Activated T-cell treated with anti-CD3 and anti-CD28 coated beads, Interleukin-2, amount 50 U/mL, for 72 hours (primary cell): ENCODE measurements around the gene OTUB2. TPM values are rescaled to one million over a fixed set of nuclear protein-coding genes. Genes with fewer than 3 reads are reported as not detected.

ENCODE experiments used
- ATAC-seq, 2 donors: fragments of 150-1000 bp; cut with Tn5 transposase; replicated peaks in 1 of 2; 2 replicates each; pipeline ENCODE4 v1.10.0; 2021; ENCODE audit warnings: moderate library complexity in 2 of 2, mild to moderate bottlenecking in 1 of 2
- DNase-seq, 2 donors: peaks; one replicate each; pipeline ENCODE4 v3.0.0; 2021 to 2022; ENCODE audit warnings: mixed read lengths in 1 of 2
- H3K27ac Mint-ChIP-seq: one replicate; pipeline ENCODE4 v1.8.0; 2022; ENCODE audit warnings: mild to moderate bottlenecking, moderate library complexity, mixed read lengths
- H3K27me3 Mint-ChIP-seq: one replicate; pipeline ENCODE4 v1.8.0; 2022; ENCODE audit warnings: low read depth, mixed read lengths
- H3K36me3 Mint-ChIP-seq, 2 donors: one replicate each; pipeline ENCODE4 v1.8.0; 2022; ENCODE audit warnings: mixed read lengths in 2 of 2, mild to moderate bottlenecking in 1 of 2; ENCODE audit not compliant: insufficient read depth in 2 of 2
- H3K4me1 Mint-ChIP-seq: one replicate; pipeline ENCODE4 v1.8.0; 2022; ENCODE audit warnings: low read depth, mixed read lengths
- H3K4me3 Mint-ChIP-seq, 2 donors: one replicate each; pipeline ENCODE4 v1.8.0; 2022; ENCODE audit warnings: mild to moderate bottlenecking in 2 of 2, mixed read lengths in 2 of 2, moderate library complexity in 2 of 2
- H3K9me3 Mint-ChIP-seq, 2 donors: one replicate each; pipeline ENCODE4 v1.8.0; 2022; ENCODE audit warnings: mixed read lengths in 2 of 2
- total RNA-seq, 2 donors: library from RNA; stranded (reverse); gene quantifications; one replicate each; pipeline ENCODE4 v1.2.3, GENCODE V29; 2022

Gene OTUB2
- total RNA-seq, 2 donors from 2014 or later, result 1.9 to 2.1 TPM

DNA sequence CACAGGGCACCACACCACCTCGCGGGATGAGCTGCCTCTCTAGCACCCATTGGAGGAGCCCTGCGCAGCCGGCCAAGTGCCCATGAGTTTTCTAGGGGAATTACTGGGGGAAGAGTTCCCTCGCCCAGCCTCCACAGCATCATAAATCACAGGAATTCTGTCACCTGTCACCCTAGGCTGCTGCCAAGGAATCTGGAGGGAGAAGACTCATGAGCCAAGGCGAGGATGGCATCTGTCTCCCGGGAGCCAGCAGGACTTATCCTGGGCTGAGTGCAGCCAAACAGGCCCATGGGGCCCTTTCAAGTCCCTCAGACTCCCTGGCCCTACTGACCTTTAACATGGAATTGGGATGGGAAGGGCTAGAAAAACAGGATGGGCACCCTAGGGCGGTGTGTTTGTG lies 7.8 kb upstream of the OTUB2 start:
- Mint-ChIP-seq H3K4me3 (no peak overlapping the region), H3K27me3 (no peaks in the 10 kb centered on the region), H3K36me3 (no peaks in the 10 kb centered on the region), H3K4me1 (peaks cover 34% of the 10 kb centered on the region), H3K27ac (no peak overlapping the region), H3K9me3 (no peaks in the 10 kb centered on the region)
- no peak for DNase-seq
- ATAC-seq, result no peak

DNA sequence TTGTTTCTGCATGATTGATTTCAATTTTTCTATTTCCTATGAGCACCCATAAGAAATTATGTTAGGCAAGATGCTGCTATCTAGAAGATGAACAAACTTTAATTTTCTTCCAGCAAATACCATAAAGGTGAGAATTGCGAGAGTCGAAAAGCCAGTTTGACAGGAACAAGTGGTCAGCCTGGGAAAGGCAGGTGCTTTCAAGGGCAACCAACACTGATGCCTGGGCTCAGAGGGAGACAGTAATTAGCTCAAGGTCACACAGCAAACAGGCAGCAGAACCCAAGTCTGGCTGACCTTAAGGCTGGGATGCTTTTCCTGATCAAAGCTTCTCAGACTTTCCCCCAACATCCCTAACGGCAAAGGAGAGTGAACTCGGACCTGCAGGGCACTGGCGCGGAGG lies 6.8 kb upstream of the OTUB2 start:
- no peaks in the 10 kb centered on the region for H3K36me3 Mint-ChIP-seq
- H3K4me1 Mint-ChIP-seq, result peaks cover 40% of the 10 kb centered on the region
- ATAC-seq, result no peak
- H3K9me3 Mint-ChIP-seq, result no peaks in the 10 kb centered on the region
- no peak overlapping the region for H3K27ac Mint-ChIP-seq
- no peak overlapping the region for H3K4me3 Mint-ChIP-seq
- no peak for DNase-seq
- no peaks in the 10 kb centered on the region for H3K27me3 Mint-ChIP-seq

DNA sequence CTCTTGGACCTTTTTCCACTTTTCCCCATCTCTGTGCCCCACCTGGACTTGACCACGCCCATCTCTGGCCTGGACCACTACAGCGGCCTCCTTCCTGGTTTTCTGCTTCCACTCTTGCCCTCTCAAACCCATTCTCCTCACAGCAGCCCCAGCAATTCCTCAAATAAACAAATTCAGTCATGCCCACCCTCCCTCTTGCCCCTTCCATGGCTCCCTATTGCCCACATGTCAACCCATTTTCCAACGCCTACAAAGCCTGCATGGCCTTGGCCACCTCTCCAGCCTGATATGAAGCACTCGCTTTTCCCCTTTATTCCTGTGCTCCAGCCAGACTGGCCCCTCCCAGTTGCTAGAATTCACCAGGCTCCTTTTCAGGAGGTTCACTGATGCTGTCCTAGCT lies 5.9 kb upstream of the OTUB2 start:
- Mint-ChIP-seq H3K9me3 (no peaks in the 10 kb centered on the region), H3K4me3 (no peak overlapping the region), H3K36me3 (no peaks in the 10 kb centered on the region), H3K27ac (no peak overlapping the region), H3K4me1 (peaks cover 40% of the 10 kb centered on the region), H3K27me3 (no peaks in the 10 kb centered on the region)
- no peak for ATAC-seq
- DNase-seq, result no peak

DNA sequence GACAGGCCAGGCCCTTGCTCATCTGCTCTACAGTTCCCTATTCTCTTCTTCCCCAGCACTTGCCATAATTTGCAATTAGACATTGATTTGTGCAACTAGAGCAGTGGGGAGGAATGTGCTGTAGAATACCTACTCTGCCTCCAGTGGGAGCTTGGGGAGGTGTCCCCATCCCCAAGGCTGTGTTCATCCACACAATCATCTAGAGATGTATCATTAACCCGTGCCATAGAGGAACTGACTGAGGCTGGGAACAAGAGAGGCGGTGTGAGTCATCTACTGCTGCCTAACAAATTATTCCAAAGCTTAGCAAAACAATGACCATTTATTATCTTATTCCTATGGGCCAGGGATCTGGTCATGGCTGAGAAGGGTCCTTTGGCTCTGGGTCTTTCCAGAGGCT lies 5.1 kb upstream of the OTUB2 start:
- Mint-ChIP-seq H3K4me1 (peaks cover 45% of the 10 kb centered on the region), H3K27me3 (no peaks in the 10 kb centered on the region), H3K4me3 (peak overlapping the region in 1 of 2 donors; percentile 52), H3K9me3 (no peaks in the 10 kb centered on the region), H3K27ac (peak overlapping the region; percentile 18), H3K36me3 (no peaks in the 10 kb centered on the region)
- ATAC-seq (peak in 1 of 2 donors; percentile 21), DNase-seq (no peak)

DNA sequence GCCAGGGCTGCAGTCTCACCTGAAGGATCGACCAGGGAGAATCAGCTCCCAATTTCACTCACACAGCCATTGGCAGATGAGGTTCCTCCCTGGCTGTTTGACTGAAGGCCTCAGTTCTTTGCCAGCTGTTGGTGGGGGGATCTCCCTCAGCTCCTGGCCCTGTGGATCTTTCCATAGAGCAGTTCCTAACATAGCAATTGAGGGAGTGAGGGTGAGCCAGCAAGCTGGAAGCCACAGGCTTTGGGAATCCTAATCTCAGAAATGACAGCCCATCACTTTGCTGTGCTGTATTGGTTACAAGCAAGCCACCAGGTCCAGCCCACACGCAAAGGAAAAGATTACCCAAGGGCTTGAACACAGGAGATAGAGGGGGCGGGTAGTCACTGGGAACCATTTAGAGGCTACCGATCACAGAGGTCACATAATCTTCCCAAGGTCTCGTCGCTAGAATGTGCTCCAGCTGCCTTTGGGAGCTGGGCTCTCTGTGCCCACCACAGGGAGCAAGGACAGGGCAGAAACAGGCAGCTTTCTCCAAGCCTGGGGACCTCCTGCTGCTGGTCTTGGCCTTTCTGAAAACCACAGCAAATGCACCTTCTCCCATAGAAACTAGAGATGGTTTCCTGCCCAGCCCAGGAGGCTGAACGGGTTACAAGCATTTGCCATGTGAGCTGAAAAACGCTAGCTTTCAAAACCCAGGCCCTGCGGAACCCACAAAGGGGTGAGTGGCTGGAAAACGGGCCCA lies 4.6 kb upstream of the OTUB2 start:
- DNase-seq (peak; percentile 30 to 40), ATAC-seq (peak; percentile 27 to 33)
- peaks cover 46% of the 10 kb centered on the region for H3K4me1 Mint-ChIP-seq
- no peaks in the 10 kb centered on the region for H3K36me3 Mint-ChIP-seq
- peak overlapping the region; percentile 12 to 52 for H3K4me3 Mint-ChIP-seq
- no peaks in the 10 kb centered on the region for H3K9me3 Mint-ChIP-seq
- H3K27me3 Mint-ChIP-seq, result no peaks in the 10 kb centered on the region
- no peak overlapping the region for H3K27ac Mint-ChIP-seq

DNA sequence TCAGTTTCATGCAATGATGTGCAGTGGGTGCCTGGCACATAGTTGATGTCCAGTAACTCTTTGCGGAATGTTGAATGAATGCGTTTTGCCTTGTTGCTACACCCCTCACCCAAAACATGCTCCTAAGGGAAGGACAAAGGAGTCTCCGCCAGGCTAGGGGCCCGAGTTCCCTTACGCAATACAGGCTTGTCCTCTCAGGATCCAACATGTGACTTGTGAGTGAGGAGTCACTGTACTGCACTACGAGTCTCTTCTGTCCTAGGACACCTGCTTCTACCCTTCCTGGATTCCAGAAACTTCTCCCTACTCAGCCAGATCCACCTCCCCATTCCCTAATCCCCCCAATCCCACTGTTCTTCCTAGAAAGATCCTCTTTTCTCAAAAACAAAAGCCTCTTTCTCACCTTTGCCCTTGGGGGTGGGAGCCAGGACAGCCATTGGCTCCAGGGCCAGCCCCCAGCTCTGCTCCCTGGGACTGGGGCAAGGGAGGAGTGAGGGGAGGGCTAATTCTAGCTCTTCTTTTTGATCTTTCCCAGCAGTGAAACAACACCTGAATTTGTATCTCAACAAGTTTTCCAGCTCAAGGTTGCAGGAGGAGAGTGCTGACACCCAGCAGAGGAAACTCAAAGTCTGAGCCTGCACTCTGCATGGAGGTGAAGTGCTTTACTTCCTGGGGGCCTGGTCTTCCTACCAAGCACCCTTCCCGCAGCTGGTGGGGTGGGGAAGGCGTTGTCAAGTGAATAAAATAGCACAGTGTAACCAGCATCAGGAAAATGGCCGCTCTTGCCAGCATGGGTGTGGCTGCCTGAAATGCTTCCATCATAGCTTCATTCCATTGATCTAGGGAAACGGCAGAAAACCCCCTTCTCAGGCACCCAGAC lies 3.4 kb upstream of the OTUB2 start:
- DNase-seq (no peak), ATAC-seq (no peak)
- Mint-ChIP-seq H3K27me3 (no peaks in the 10 kb centered on the region), H3K27ac (no peak overlapping the region), H3K9me3 (no peaks in the 10 kb centered on the region), H3K36me3 (no peaks in the 10 kb centered on the region), H3K4me1 (peaks cover 53% of the 10 kb centered on the region), H3K4me3 (peak overlapping the region in 1 of 2 donors; percentile 20)

DNA sequence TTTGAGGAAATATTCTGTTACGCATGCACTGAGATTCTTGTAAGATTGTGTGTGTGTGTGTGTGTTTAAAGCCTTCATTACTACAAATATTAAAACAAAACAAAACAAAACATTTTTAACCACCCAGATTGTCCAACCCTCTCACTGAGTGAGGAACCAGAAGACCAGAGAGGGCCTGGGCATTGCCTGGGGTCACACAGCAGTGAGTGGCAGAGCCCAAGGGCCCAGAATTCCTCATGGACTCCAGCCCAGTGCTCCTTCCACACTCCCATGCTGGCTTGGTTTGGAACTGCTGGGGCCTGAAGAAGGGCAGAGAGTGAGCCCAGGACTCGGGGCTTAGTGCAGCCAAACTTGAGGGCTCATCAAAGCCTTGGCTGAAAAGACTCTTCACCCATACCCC lies 1.6 kb upstream of the OTUB2 start:
- no peak for ATAC-seq
- H3K4me1 Mint-ChIP-seq, result peaks cover 68% of the 10 kb centered on the region

DNA sequence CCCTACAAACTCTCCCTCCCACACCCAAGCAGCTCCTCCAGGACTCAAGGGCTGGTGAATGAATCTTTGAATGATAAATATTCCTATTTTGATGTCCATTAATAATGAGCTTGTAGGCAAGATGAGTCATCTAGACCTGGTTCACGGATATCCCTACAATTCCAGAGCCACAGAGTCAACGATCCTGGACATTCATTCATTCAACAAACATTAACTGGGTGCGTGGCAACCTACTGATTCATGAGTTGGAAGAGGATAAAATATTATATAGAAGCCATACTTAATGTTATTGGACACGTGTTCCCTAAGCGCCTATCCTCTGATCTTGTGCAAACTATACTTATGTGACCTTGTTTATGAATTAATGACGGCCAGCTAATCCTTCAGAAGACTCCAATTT lies 420 bp upstream of the OTUB2 start:
- Mint-ChIP-seq H3K9me3 (no peaks in the 10 kb centered on the region), H3K27ac (no peak overlapping the region), H3K4me1 (peaks cover 61% of the 10 kb centered on the region), H3K27me3 (no peaks in the 10 kb centered on the region), H3K36me3 (no peaks in the 10 kb centered on the region), H3K4me3 (peak overlapping the region; percentile 73 to 79)
- ATAC-seq (no peak), DNase-seq (no peak)

More for the DNA sequence above, 1.6 kb upstream of the OTUB2 start:
- DNase-seq, result no peak
- Mint-ChIP-seq H3K36me3 (no peaks in the 10 kb centered on the region), H3K4me3 (no peak overlapping the region), H3K9me3 (no peaks in the 10 kb centered on the region), H3K27me3 (no peaks in the 10 kb centered on the region), H3K27ac (no peak overlapping the region)

DNA sequence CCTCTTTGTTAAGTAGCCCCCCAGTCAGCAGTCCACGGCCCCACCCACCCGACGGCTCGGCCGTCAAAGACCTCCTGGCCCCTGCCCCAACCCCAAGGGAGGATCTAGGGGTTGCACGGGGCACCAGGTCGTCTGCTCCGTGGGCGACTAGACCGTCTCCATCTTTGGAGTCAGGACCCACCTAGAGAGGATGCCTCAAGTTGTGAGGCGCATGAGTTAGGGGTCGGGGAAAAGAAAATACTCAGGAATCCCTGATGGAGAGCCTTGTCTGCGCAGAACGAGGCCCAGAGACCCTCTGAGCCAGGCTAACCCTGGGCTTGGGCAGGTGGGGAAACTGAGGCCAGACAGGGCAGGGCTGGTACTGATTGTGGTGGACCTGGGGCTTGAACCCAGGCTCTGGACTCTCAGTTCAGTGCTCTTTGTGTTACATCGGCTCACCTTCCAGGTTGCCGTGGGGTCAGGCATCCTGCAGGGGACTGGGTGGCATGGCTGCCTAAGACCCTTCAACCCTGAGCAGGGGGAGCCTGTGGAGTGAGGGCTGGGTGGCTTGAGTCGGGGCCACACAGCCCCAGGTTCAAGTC lies 839 bp downstream of the OTUB2 start:
- Mint-ChIP-seq H3K4me1 (peaks cover 48% of the 10 kb centered on the region), H3K36me3 (no peaks in the 10 kb centered on the region), H3K9me3 (no peaks in the 10 kb centered on the region), H3K27me3 (no peaks in the 10 kb centered on the region), H3K27ac (no peak overlapping the region), H3K4me3 (peak overlapping the region; percentile 37 to 77)
- no peak for ATAC-seq
- DNase-seq, result no peak

DNA sequence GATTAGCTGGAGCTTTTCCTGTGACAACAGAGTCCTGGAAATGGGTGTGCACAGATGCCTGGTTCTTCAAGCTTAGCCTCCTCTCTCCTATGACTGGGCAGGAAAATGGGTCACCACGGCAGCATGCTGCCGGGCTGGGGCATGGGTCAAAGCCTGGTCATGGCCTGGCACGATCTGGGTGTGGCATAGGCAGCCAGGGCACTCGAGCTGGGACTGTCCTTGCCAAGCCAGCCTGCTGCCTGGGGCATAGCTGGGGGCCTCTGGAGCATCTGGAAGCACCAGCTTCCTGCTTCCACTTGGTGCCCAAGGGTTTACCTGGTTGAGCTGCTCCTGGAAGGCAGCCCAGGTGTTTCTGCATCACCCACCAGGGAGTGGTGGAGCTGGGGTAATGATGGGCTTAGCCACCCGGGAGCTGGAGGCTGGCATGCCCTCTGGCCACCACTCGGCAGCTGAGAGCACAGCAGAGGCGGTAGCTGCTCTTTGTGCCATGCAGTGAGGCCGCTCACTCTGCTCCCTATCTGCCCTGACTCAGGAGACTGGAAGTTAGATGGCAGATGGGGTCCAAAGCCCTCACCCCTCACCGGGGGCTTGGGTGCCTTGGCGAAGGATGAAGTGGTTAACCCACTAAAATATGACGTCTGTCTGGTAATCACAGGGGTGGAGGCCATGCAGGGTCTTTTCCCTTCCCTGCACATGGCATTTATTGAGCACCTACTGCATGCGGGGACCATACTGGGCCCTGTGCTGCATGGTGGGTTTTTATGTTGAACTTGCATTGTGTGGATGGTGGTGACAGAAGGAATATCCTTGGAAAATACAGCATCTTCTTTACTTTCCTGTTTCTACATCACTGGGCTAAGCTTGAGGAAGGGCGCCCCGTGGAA lies 1.7 kb downstream of the OTUB2 start:
- no peaks in the 10 kb centered on the region for H3K36me3 Mint-ChIP-seq

DNA sequence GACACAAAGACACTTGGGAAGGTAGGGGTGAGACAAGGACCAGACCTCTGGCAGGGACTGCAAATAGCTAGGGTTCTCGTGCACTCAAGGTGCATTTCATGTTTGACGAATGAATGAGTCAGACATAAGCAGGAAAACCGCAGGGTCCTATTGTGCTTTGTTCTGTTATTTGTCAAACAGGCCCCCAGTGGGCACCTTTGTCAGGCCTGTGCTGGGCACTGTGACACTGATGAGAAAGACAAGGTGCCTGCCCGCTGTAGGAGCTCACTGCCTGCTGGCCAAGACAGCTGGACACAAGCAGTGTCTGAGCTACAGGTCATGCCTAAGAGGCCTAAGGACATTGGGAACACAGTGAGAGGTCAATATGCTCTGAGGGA lies 2.3 kb downstream of the OTUB2 start:
- Mint-ChIP-seq H3K4me3 (peak overlapping the region; percentile 77 to 81), H3K27me3 (no peaks in the 10 kb centered on the region), H3K4me1 (peaks cover 33% of the 10 kb centered on the region), H3K36me3 (no peaks in the 10 kb centered on the region), H3K27ac (no peak overlapping the region), H3K9me3 (no peaks in the 10 kb centered on the region)
- ATAC-seq (peak; percentile 62 to 64), DNase-seq (peak; percentile 60 to 64)

More for the DNA sequence above, 1.7 kb downstream of the OTUB2 start:
- DNase-seq, result no peak
- Mint-ChIP-seq H3K4me3 (peak overlapping the region; percentile 77 to 81), H3K4me1 (peaks cover 40% of the 10 kb centered on the region), H3K27me3 (no peaks in the 10 kb centered on the region), H3K9me3 (no peaks in the 10 kb centered on the region), H3K27ac (no peak overlapping the region)
- no peak for ATAC-seq

DNA sequence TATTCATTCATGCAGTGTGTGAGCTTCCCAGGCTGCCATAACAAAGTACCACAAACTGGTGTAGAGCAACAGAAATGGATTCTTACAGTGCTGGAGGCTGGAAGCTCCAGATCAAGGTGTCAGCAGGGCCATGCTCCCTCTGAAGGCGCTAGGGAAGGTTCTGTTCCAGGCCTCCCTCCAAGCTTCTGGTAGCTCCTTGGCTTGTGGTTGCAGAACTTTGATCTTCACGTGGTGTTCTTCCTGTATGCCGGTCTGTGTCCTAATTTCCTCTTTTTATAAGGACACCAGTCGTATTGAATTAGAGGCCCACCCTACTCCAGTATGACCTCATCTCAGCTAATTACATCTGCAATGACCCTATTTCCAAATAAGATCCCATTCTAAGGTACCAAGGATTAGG lies 3.1 kb downstream of the OTUB2 start:
- ATAC-seq (no peak), DNase-seq (no peak)
- Mint-ChIP-seq H3K4me3 (no peak overlapping the region), H3K4me1 (peaks cover 28% of the 10 kb centered on the region), H3K9me3 (no peaks in the 10 kb centered on the region), H3K27ac (no peak overlapping the region), H3K36me3 (no peaks in the 10 kb centered on the region), H3K27me3 (no peaks in the 10 kb centered on the region)
